Stomach (tissue), 9 donors: ENCODE data around the gene BLOC1S6. TPM values are rescaled to one million over a fixed set of nuclear protein-coding genes. Genes with fewer than 3 reads are reported as not detected.

Source experiments
- DNase-seq, 2 donors: peaks; one replicate each; pipeline versions ENCODE4 v3.0.0 to v3.0.0-alpha.2; 2013 to 2019
- H3K27ac ChIP-seq, 5 donors: fragments of 200-600 bp in 4 of 5; sonication (generic) in 4 of 5; one replicate each; pipeline ENCODE4 v1.5.1; 2013 to 2019; ENCODE audit warnings: mild to moderate bottlenecking in 1 of 5, moderate library complexity in 1 of 5
- H3K27me3 ChIP-seq, 3 donors: fragments of 200-600 bp; sonication (generic); one replicate each; pipeline ENCODE4 v1.5.1; 2017 to 2019; ENCODE audit warnings: mixed run types in 1 of 3
- H3K36me3 ChIP-seq, 4 donors: fragments of 200-600 bp; sonication (generic); 1 replicate in 3 of 4; 2 replicates in 1 of 4; pipeline ENCODE4 v1.5.1; 2016 to 2019
- H3K4me1 ChIP-seq, 4 donors: fragments of 200-600 bp; sonication (generic); one replicate each; pipeline ENCODE4 v1.5.1; 2016 to 2019
- H3K4me3 ChIP-seq, 4 donors: fragments of 200-600 bp; sonication (generic) in 3 of 4; one replicate each; pipeline ENCODE4 v1.5.1; 2016 to 2019; ENCODE audit warnings: mild to moderate bottlenecking in 1 of 4
- H3K9me3 ChIP-seq, 4 donors: fragments of 200-600 bp; sonication (generic); one replicate each; pipeline ENCODE4 v1.5.1; 2016 to 2019
- EP300 ChIP-seq: sonication (generic); formaldehyde crosslinking; IDR thresholded peaks from one replicate; pipeline ENCODE4 v1.6.1; 2017; ENCODE audit warnings: antibody characterized with exemption
- POLR2A ChIP-seq, 4 donors: fragments of 450-650 bp; IDR thresholded peaks; one replicate each; pipeline ENCODE4 v1.6.1; 2016; ENCODE audit warnings: antibody characterized with exemption in 4 of 4, control low read depth in 2 of 4, mild to moderate bottlenecking in 1 of 4, moderate library complexity in 1 of 4
- POLR2AphosphoS5 ChIP-seq, 3 donors: sonication (generic); formaldehyde crosslinking; IDR thresholded peaks; one replicate each; pipeline ENCODE4 v1.6.1; 2016; ENCODE audit warnings: antibody characterized with exemption in 3 of 3
- WGBS, 5 donors: extraction: QIAGEN DNeasy Blood & Tissue Kit in 3 of 5; methylation state at CpG; one replicate each; pipeline versions ENCODE4 v1.1.5 to v1.1.7; 2013 to 2018; 5-methylcytosine and 5-hydroxymethylcytosine counted together
- intact Hi-C: fragments of 100-400 bp; cut with DNase I; formaldehyde crosslinking; loops from one replicate; pipeline ENCODE4 v1.15.1; 2023; ENCODE audit warnings: low total_unique reads
- polyA plus RNA-seq, 3 donors: library from polyadenylated mRNA; stranded (reverse); fragments of 200-250 nt; gene quantifications; one replicate each; pipeline ENCODE4 v1.2.3, GENCODE V29; 2013
- total RNA-seq, 5 donors: library from RNA; depleted of rRNA; stranded (reverse); fragments of >200 nt; gene quantifications; one replicate each; pipeline versions ENCODE4 v1.1.0 to v1.2.3, GENCODE V29; 2014 to 2016
- TF ChIP-seq, protein P1 (sequence below), 7 experiments: fragments of 450-650 bp in 4 of 7; fragments of 200-600 bp in 3 of 7; sonication (generic) in 3 of 7; IDR thresholded peaks; one replicate each; pipeline ENCODE4 v1.5.1; 2016 to 2019; ENCODE audit warnings: antibody characterized with exemption in 7 of 7, control low read depth in 2 of 7, mild to moderate bottlenecking in 1 of 7
- donor health status: healthy with polysubstance abuse.
- donor health status: Bipolar disorder and iron deficiency.
- donor health status: healthy.

The BLOC1S6 gene
- total and polyA plus RNA-seq, 8 donors, result 7.6 to 74.5 (median 26.3) TPM

DNA sequence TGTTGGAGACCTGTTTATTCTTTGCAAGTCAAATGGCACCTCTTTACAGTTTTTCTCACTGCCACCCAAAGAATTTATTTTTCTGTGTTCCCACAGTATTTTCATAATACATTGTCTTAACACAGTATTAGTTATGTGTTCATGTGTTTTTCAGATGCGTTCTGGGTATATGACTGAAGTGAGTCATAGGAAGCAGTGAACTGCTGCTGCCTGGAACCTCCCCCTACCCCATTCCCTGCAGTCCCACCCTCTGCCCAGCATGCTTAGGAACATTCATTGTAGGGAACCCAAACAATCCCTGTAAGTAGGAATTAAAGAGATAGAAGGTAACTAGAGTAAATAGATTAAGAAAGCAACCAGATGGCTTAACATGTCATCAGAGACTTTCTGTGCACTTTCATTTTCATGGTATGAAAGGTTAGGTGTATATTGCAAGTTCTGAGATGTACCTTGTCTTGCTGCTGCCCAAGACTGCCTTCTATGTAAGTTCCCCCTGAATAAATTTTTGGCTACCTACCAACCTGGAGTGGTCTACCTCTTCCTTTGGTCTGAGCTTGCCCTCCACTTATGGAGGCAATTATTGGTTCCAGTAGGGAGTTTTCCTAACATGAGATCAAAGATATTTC lies 25.7 kb downstream of the BLOC1S6 start:
- H3K27ac ChIP-seq, result no peak overlapping the region
- H3K27me3 ChIP-seq, result no peaks in the 10 kb centered on the region
- intact Hi-C loops, result no loop called here
- H3K4me3 ChIP-seq, result no peak overlapping the region
- TF ChIP-seq POLR2A (IDR thresholded peaks at IDR 0.05), result no peak
- TF ChIP-seq EP300, result no peak
- TF ChIP-seq POLR2AphosphoS5 (IDR thresholded peaks at IDR 0.05), result no peak
- TF ChIP-seq, protein P1, sequence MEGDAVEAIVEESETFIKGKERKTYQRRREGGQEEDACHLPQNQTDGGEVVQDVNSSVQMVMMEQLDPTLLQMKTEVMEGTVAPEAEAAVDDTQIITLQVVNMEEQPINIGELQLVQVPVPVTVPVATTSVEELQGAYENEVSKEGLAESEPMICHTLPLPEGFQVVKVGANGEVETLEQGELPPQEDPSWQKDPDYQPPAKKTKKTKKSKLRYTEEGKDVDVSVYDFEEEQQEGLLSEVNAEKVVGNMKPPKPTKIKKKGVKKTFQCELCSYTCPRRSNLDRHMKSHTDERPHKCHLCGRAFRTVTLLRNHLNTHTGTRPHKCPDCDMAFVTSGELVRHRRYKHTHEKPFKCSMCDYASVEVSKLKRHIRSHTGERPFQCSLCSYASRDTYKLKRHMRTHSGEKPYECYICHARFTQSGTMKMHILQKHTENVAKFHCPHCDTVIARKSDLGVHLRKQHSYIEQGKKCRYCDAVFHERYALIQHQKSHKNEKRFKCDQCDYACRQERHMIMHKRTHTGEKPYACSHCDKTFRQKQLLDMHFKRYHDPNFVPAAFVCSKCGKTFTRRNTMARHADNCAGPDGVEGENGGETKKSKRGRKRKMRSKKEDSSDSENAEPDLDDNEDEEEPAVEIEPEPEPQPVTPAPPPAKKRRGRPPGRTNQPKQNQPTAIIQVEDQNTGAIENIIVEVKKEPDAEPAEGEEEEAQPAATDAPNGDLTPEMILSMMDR (IDR thresholded peaks at IDR 0.05), result no peak
- H3K9me3 ChIP-seq, result no peaks in the 10 kb centered on the region
- H3K4me1 ChIP-seq, result peaks cover 0 to 6% (median 0%) of the 10 kb centered on the region in 4 donors
- peaks cover 0 to 19% (median 17%) of the 10 kb centered on the region in 4 donors for H3K36me3 ChIP-seq
- 36 to 63% (median 50%) methylated on average over 1 of the region's 1 CpG for WGBS, 5 donors
- DNase-seq, result no peak

DNA sequence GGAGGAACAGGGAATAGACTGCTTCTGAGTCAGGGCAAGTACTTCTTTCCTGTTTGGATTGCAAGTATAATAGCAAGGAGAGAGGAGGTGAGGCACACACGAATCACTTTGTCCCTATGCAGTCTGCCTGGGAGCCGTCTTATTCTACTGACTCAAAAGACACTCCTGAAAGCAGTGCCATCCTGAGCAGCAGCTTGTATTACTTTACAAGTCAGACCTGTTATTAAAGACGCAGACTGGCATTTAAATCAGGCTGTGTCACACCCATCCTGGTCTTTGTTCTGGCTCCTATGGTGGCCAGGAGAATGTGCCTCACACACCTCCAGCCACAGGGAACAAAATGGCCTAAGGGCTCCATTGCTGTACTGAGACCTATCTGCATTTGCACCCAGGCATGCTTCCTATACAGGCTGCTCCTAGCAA lies 29.7 kb downstream of the BLOC1S6 start:
- H3K27me3 ChIP-seq, result no peaks in the 10 kb centered on the region
- peak in 1 of 2 donors; percentile 27 for DNase-seq
- no peak overlapping the region for H3K4me3 ChIP-seq
- TF ChIP-seq POLR2A (IDR thresholded peaks at IDR 0.05) (no peak), POLR2AphosphoS5 (IDR thresholded peaks at IDR 0.05) (no peak), EP300 (no peak)
- TF ChIP-seq, protein P1 (IDR thresholded peaks at IDR 0.05), result no peak
- H3K4me1 ChIP-seq, result peaks cover 0 to 6% (median 0%) of the 10 kb centered on the region in 4 donors
- 54 to 77% (median 56%) methylated on average over 3 of the region's 3 CpGs for whole genome bisulfite sequencing, 5 donors
- no peaks in the 10 kb centered on the region for H3K9me3 ChIP-seq
- no peaks in the 10 kb centered on the region for H3K36me3 ChIP-seq
- intact Hi-C loops, result no loop called here
- no peak overlapping the region for H3K27ac ChIP-seq

DNA sequence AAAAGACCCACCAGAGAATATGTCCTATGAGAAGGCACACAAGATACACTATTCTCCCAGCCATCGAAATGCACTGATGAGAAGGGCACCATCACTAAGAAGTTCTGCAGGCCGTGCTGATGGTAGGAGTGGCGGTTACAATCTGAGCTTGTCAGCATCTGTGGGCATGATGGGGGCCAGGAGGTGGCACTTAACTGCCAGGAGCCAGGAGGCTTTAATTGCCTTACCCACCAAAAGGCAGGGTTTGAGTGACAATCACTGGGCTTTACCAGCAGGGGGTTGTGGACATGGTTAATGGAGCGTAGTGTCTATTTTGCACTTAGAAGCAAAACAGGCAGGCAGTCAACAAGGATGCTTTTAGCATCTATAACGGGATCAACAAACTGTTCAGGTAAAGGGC lies 31.6 kb downstream of the BLOC1S6 start:
- WGBS, 5 donors, result 85 to 92% (median 90%) methylated on average over 5 of the region's 5 CpGs
- Histone ChIP-seq H3K27ac (no peak overlapping the region), H3K4me1 (peaks cover 0 to 6% (median 0%) of the 10 kb centered on the region in 4 donors), H3K27me3 (no peaks in the 10 kb centered on the region), H3K36me3 (no peaks in the 10 kb centered on the region), H3K4me3 (no peak overlapping the region), H3K9me3 (no peaks in the 10 kb centered on the region)
- intact Hi-C loops, result no loop called here
- TF ChIP-seq POLR2AphosphoS5 (IDR thresholded peaks at IDR 0.05), result no peak
- TF ChIP-seq, protein P1 (IDR thresholded peaks at IDR 0.05), result no peak
- TF ChIP-seq POLR2A (IDR thresholded peaks at IDR 0.05), result no peak
- TF ChIP-seq EP300, result no peak
- DNase-seq, result peak in 1 of 2 donors; percentile 21

DNA sequence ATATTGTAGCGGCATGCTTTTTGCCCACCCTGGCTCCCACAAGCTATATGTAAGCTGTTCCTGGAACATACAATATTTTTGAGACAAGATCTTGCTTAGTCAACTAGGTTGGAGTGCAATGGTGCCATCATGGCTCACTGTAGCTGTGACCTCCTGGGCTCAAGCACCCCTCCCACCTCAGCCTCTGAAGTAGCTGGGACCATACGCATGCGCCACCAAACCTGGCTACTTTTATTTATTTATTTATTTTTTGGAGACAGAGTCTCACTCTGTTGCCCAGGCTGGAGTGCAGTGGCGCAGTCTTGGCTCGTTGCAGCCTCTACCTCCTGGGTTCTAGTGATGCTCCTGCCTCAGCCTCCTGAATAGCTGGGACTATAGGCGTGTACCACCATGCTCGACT lies 41.0 kb downstream of the BLOC1S6 start:
- TF ChIP-seq, protein P1 (IDR thresholded peaks at IDR 0.05), result no peak
- TF ChIP-seq EP300 (no peak), POLR2A (IDR thresholded peaks at IDR 0.05) (no peak), POLR2AphosphoS5 (IDR thresholded peaks at IDR 0.05) (no peak)
- Histone ChIP-seq H3K9me3 (peaks cover 0 to 21% (median 14%) of the 10 kb centered on the region in 4 donors), H3K4me1 (peaks cover 0 to 14% (median 7%) of the 10 kb centered on the region in 4 donors), H3K27ac (no peak overlapping the region), H3K4me3 (no peak overlapping the region), H3K27me3 (no peaks in the 10 kb centered on the region), H3K36me3 (no peaks in the 10 kb centered on the region)
- no peak for DNase-seq
- 88 to 97% (median 94%) methylated on average over 7 of the region's 7 CpGs for WGBS, 5 donors
- intact Hi-C loops, result no loop called here
